IgD-negative memory B cell (primary cell): Measurements from ENCODE around the gene LONP1. TPM values are rescaled to one million over a fixed set of nuclear protein-coding genes. Genes with fewer than 3 reads are reported as not detected.

ENCODE experiments used
- H3K27ac Mint-ChIP-seq, 3 donors: one replicate each; pipeline ENCODE4 v1.8.0; 2020 to 2022; ENCODE audit warnings: mild to moderate bottlenecking in 3 of 3, mixed read lengths in 3 of 3, moderate library complexity in 1 of 3
- H3K27me3 Mint-ChIP-seq: one replicate; pipeline ENCODE4 v1.8.0; 2021; ENCODE audit warnings: mixed read lengths
- H3K36me3 Mint-ChIP-seq: one replicate; pipeline ENCODE4 v1.8.0; 2020; ENCODE audit warnings: mild to moderate bottlenecking, mixed read lengths
- H3K4me1 Mint-ChIP-seq, 3 donors: one replicate each; pipeline ENCODE4 v1.8.0; 2020 to 2022; ENCODE audit warnings: mixed read lengths in 3 of 3, mild to moderate bottlenecking in 1 of 3
- H3K4me3 Mint-ChIP-seq, 4 donors: one replicate each; pipeline ENCODE4 v1.8.0; 2020 to 2022; ENCODE audit warnings: mild to moderate bottlenecking in 4 of 4, mixed read lengths in 4 of 4, moderate library complexity in 3 of 4
- H3K9me3 Mint-ChIP-seq, 3 donors: one replicate each; pipeline ENCODE4 v1.8.0; 2020 to 2021; ENCODE audit warnings: mixed read lengths in 3 of 3, mild to moderate bottlenecking in 1 of 3
- polyA plus RNA-seq: library from polyadenylated mRNA; unstranded; fragments of 300-500 nt; fragmentation: Illumina TruSeq; gene quantifications from one replicate; pipeline ENCODE4 v1.2.3, GENCODE V29; 2021

LONP1 gene
- polyA plus RNA-seq, 1 donor from 2014 or later: 38.5 TPM

DNA sequence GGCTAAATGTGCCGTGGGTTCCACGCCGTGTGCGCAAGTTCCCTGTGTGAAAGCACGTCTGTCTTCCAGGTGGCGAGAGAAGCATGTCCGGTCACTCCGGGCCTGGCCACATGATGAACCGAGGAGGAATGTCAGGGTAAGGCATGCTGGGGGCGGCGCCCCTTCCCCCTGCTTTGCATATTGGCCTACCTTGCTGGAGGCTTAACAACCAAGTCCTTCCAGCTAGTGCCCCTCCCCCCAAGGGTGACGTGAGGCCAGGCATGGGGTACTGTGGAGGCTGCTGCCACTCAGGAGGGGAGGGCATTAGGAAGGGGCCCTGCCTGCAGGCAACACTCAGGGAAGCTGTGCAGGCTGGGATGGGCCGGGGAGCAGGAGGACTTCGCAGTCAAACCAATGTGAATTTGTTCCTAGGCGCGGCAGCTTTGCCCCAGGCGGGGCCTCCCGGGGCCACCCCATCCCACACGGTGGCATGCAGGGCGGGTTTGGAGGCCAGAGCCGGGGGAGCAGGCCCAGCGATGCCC lies 52.1 kb downstream of the LONP1 start:
- no peak overlapping the region for H3K4me3 Mint-ChIP-seq
- no peaks in the 10 kb centered on the region for H3K27me3 Mint-ChIP-seq
- no peaks in the 10 kb centered on the region for H3K9me3 Mint-ChIP-seq
- no peaks in the 10 kb centered on the region for H3K36me3 Mint-ChIP-seq
- H3K4me1 Mint-ChIP-seq: peaks cover 0 to 3% (median 0%) of the 10 kb centered on the region in 3 donors
- H3K27ac Mint-ChIP-seq: peak overlapping the region in 2 of 3 donors; percentile 1 to 45

DNA sequence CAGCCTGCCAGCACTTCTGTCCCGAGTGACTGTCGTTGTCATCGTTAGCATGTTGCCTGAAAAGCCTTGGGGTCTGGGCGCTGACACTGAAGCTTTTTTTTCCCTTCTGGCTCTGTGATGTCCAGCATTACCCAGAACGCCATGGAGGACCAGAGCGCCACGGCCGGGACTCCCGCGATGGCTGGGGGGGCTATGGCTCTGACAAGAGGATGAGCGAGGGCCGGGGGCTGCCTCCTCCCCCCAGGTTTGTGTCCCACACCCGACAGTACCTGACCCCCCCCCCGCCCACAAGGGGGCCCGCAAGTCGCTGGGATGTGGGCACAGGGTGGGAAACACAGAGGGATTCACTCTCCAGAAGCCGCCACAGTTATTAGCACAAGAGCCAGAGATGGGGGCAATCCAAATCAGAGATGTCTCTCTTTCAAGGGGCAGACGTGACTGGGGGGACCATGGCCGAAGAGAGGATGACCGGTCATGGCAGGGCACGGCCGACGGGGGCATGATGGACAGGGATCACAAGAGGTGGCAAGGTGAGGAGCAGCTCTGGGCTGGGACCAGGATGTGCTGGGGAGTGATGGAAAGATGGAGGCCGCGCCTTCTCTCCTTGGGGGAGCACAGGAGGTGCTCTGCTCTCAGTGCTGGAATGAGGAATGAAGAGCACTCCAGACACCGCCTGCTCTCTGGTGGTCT lies 52.9 kb downstream of the LONP1 start:
- Mint-ChIP-seq H3K9me3 (no peaks in the 10 kb centered on the region), H3K36me3 (no peaks in the 10 kb centered on the region), H3K4me3 (peak overlapping the region in 1 of 4 donors; percentile 9), H3K4me1 (peaks cover 0 to 3% (median 0%) of the 10 kb centered on the region in 3 donors), H3K27ac (peak overlapping the region in 1 of 3 donors; percentile 45), H3K27me3 (no peaks in the 10 kb centered on the region)

DNA sequence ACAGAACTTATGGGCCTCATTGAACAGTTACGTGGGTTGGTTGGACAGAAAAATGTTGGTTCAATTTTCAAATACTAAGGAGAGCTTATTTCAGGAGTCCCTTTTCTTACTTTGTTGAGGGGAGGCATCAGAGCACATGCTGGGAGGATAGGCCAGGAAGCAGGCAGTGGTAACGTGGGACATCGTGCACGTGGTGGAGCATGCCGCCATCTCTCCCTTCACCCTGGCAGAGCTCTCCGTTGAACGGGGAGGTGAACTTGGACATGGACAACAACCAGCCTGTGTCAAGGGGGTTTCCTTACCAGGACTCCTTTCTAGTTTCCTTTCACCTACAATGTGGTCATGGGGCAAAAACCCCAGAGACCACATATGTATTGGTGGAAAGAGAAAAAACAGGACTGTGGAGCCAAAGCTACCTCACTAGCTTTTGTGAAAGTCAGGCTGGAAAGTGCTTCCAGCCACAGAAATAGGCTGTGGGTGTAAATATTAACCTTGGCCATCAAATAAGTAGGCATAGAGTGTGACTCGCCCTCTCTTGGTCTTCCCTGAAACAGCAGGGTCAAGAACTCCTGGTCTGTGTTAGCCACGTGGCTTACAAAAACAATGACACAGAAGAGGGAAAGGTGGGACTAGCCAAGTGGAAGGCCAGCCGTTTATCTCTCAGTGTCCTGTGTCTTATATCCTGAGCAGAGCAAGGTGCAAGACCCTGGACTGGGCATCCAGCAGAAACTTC lies 54.0 kb downstream of the LONP1 start:
- H3K27ac Mint-ChIP-seq: peak overlapping the region in 1 of 3 donors; percentile 23
- H3K36me3 Mint-ChIP-seq: no peaks in the 10 kb centered on the region
- H3K4me3 Mint-ChIP-seq: peak overlapping the region in 1 of 4 donors; percentile 29
- no peaks in the 10 kb centered on the region for H3K27me3 Mint-ChIP-seq
- H3K9me3 Mint-ChIP-seq: no peaks in the 10 kb centered on the region
- peaks cover 0 to 3% (median 0%) of the 10 kb centered on the region in 3 donors for H3K4me1 Mint-ChIP-seq

DNA sequence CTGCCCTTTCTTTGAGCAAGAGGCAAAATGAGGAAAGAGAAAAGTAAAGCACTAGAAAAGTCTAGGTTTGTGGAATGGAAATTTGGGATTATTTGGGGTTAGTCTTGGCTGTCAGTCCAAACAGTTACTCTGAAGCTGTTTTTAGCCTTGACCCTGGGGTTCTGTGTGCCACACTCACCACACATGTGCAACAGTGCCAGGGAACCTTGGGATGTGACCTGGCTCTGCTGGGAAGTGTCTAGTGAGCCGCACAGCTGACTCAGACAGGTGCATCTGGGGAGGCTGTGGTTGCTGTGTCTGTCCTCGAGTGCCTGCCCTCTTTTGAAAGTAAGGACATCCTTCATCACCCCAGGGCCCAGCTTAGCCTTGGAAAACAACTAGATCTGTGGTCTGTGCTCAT lies 55.4 kb downstream of the LONP1 start:
- Mint-ChIP-seq H3K9me3 (no peaks in the 10 kb centered on the region), H3K36me3 (no peaks in the 10 kb centered on the region), H3K27me3 (no peaks in the 10 kb centered on the region), H3K27ac (no peak overlapping the region), H3K4me1 (peaks cover 0 to 3% (median 0%) of the 10 kb centered on the region in 3 donors), H3K4me3 (no peak overlapping the region)

DNA sequence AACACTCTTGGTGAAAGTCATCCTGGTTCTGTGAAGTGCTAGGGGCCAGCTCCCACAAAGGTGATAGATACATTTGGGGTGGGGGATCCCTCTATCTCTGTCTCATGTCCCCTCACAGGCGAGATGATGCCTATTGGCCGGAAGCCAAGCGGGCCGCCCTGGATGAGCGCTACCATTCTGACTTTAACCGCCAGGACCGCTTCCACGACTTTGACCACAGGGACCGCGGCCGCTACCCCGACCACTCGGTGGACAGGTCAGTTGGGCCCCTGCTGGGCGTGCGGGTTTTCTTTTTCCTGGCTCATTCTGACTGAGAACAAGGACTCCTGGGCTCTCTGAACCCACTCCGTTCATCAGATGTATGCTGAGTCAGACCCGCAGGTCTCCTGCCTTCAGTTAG lies 56.0 kb downstream of the LONP1 start:
- Mint-ChIP-seq H3K27me3 (no peaks in the 10 kb centered on the region), H3K4me3 (no peak overlapping the region), H3K27ac (no peak overlapping the region), H3K4me1 (peaks cover 0 to 3% (median 0%) of the 10 kb centered on the region in 3 donors), H3K36me3 (no peaks in the 10 kb centered on the region), H3K9me3 (no peaks in the 10 kb centered on the region)

DNA sequence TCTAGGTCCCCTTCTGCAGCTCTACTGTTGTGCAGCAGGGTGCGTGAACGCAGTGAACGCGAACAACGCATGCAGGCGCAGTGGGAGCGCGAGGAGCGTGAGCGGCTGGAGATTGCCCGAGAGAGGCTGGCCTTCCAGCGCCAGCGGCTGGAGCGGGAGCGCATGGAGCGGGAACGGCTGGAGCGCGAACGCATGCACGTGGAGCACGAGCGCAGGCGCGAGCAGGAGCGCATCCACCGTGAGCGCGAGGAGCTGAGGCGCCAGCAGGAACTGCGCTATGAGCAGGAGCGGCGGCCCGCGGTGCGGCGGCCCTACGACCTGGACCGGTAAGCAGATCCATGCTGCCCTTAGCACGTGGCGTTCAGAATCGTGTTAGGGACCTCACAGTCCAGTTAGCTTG lies 58.5 kb downstream of the LONP1 start:
- H3K36me3 Mint-ChIP-seq: peaks cover 5% of the 10 kb centered on the region
- peaks cover 0 to 4% (median 0%) of the 10 kb centered on the region in 3 donors for H3K4me1 Mint-ChIP-seq
- H3K27me3 Mint-ChIP-seq: no peaks in the 10 kb centered on the region
- peak overlapping the region in 2 of 3 donors; percentile 31 to 45 for H3K27ac Mint-ChIP-seq
- H3K9me3 Mint-ChIP-seq: no peaks in the 10 kb centered on the region
- no peak overlapping the region for H3K4me3 Mint-ChIP-seq

DNA sequence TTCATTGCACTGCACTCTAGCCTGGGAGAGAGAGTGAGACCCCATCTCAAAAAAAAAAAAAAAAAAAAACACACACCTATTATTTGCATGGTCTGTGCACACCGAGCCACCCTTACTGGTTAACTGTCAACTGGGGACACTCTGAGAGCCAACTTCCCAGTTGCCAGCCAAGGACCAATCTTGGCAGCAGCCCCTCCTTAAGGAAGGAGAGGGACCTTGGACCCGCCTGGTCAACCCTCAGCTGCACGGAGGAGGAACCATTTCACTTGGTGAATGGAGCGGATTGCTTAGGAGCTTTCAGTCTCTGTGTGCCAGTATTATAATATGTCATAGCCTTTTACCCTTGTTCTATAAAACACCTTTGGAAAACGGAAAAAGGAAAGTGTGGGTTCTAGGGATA lies 64.5 kb downstream of the LONP1 start:
- Mint-ChIP-seq H3K27ac (no peak overlapping the region), H3K4me1 (peaks cover 0 to 4% (median 0%) of the 10 kb centered on the region in 3 donors), H3K27me3 (no peaks in the 10 kb centered on the region), H3K9me3 (no peaks in the 10 kb centered on the region), H3K4me3 (no peak overlapping the region), H3K36me3 (peaks cover 7% of the 10 kb centered on the region)

DNA sequence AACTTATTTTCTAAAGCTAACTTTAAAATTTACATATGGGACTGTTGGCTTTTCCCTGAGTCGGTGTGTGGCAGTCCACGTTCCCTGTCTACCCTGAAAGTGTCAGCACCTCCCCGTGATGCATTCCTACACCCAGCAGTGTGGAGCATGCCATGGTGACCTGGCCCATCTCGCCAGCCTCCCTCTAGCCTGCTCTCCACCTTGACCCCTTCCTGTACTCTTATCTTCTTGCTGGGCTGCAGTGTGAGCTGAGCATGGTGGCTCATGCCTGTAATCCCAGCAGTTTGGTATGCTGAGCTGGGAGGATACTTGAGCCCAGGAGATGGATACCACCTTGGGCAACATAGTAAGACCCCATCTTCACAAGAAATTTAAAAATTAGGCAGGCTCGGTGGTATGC lies 65.0 kb downstream of the LONP1 start:
- no peak overlapping the region for H3K27ac Mint-ChIP-seq
- H3K9me3 Mint-ChIP-seq: no peaks in the 10 kb centered on the region
- H3K36me3 Mint-ChIP-seq: peaks cover 7% of the 10 kb centered on the region
- H3K27me3 Mint-ChIP-seq: no peaks in the 10 kb centered on the region
- peaks cover 0 to 4% (median 0%) of the 10 kb centered on the region in 3 donors for H3K4me1 Mint-ChIP-seq
- no peak overlapping the region for H3K4me3 Mint-ChIP-seq

DNA sequence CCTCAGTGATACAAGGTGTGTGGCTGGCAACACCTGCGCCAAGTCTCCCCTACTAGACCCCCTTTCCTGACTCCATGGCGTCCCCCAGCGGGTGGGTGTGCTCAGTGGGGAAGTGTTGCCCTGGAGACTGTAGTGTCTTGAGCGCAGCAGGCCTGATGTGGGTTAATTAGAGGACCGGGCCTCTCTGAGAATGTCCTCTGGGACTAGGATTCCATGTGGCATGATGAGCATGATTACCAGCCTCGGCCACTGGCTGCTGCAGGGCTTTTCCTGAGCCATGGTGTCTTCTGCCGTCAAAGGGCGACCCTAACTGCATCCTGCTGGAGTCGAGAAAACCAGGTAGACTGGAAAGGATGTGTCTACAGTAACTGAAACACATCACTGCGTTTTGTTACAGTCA lies 67.7 kb downstream of the LONP1 start:
- H3K4me1 Mint-ChIP-seq: peaks cover 0 to 4% (median 2%) of the 10 kb centered on the region in 3 donors
- H3K9me3 Mint-ChIP-seq: no peaks in the 10 kb centered on the region
- no peak overlapping the region for H3K27ac Mint-ChIP-seq
- H3K36me3 Mint-ChIP-seq: peaks cover 9% of the 10 kb centered on the region
- no peak overlapping the region for H3K4me3 Mint-ChIP-seq
- no peaks in the 10 kb centered on the region for H3K27me3 Mint-ChIP-seq

DNA sequence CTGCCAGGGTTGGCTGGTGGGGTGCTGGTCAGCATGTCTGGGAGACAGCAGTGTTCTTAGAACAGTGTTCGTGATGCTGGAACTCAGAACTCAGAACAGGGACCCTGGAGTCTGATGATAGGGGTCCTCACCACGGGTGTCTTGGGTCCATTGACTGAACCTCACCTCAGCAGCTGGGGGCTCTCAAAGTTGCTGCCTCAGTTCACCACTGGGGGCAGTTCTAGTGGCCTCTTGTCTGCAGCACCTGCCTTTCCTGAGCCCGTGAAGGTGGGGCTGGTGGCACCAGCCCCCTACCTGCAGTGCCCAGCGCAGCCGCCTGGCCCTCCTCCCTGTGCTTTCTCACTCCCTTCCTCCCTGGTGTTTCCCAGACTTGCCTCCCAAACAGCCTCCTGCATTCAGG lies 68.6 kb downstream of the LONP1 start:
- H3K4me1 Mint-ChIP-seq: peaks cover 0 to 4% (median 2%) of the 10 kb centered on the region in 3 donors
- H3K9me3 Mint-ChIP-seq: no peaks in the 10 kb centered on the region
- H3K27ac Mint-ChIP-seq: peak overlapping the region in 1 of 3 donors; percentile 23
- H3K27me3 Mint-ChIP-seq: no peaks in the 10 kb centered on the region
- H3K4me3 Mint-ChIP-seq: no peak overlapping the region
- peaks cover 9% of the 10 kb centered on the region for H3K36me3 Mint-ChIP-seq

DNA sequence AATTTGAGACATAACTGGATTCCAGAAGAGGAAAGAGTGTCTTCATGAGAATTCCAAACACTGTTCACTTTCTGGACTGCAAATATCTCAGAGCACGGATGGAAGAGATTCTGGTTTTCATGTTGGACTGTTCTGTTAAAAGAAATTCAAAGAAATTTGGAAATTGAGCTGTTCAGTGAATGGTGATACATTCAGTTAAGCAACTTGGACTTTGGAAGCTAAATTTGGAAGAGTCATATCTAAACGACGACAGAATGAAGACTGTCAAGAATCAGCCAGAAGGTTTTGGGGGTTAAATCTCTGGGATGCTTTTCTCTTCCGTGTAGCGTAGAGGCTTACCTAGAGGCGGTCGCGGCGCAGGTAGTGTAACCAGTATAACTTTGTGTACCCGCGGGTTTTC lies 71.5 kb downstream of the LONP1 start:
- H3K27me3 Mint-ChIP-seq: no peaks in the 10 kb centered on the region
- no peak overlapping the region for H3K4me3 Mint-ChIP-seq
- no peak overlapping the region for H3K27ac Mint-ChIP-seq
- peaks cover 8% of the 10 kb centered on the region for H3K36me3 Mint-ChIP-seq
- H3K9me3 Mint-ChIP-seq: no peaks in the 10 kb centered on the region
- peaks cover 7 to 14% (median 7%) of the 10 kb centered on the region in 3 donors for H3K4me1 Mint-ChIP-seq

DNA sequence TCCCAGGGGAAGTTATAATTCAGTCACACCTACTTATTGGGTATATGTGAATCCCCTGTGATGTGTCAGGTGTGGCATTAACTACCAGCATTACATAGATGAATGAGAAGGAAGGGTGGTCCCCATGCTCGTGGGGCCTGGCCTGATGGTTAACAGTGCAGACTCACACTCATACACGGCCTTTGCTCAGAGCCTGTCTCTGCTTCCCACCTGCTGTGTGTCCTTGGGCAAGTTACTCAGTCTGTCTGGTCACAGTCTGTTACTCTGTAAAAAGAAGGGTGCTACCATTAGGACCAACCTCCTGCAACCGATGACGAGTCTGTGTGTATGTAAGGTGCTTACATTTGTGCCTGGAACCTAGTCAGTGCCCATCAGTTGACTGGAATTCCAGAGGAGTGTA lies 73.2 kb downstream of the LONP1 start:
- H3K27me3 Mint-ChIP-seq: no peaks in the 10 kb centered on the region
- no peaks in the 10 kb centered on the region for H3K9me3 Mint-ChIP-seq
- no peak overlapping the region for H3K4me3 Mint-ChIP-seq
- peaks cover 8% of the 10 kb centered on the region for H3K36me3 Mint-ChIP-seq
- H3K4me1 Mint-ChIP-seq: peaks cover 7 to 14% (median 7%) of the 10 kb centered on the region in 3 donors
- H3K27ac Mint-ChIP-seq: peak overlapping the region in 1 of 3 donors; percentile 59

DNA sequence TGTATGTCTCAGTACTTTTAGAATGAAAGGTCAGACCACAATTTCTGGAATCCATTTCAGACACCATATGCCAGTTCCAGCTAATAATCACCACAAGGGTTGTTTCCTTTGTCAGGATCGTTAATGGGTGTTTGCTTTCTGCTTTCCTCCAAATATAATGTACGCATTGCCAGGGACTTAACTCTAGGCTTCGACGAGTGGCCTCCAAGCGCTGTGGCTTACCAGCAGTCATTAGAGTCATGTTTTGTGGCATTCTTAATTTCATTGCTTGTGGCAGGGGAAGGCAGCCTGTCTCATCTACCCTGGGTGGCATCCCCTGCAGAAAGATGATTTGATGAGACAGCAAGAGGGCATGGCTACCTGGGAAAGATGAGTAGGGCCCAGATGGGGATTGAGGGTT lies 74.5 kb downstream of the LONP1 start:
- H3K9me3 Mint-ChIP-seq: no peaks in the 10 kb centered on the region
- no peaks in the 10 kb centered on the region for H3K27me3 Mint-ChIP-seq
- H3K4me1 Mint-ChIP-seq: peaks cover 10 to 19% (median 10%) of the 10 kb centered on the region in 3 donors
- H3K4me3 Mint-ChIP-seq: no peak overlapping the region
- peaks cover 10% of the 10 kb centered on the region for H3K36me3 Mint-ChIP-seq
- no peak overlapping the region for H3K27ac Mint-ChIP-seq

DNA sequence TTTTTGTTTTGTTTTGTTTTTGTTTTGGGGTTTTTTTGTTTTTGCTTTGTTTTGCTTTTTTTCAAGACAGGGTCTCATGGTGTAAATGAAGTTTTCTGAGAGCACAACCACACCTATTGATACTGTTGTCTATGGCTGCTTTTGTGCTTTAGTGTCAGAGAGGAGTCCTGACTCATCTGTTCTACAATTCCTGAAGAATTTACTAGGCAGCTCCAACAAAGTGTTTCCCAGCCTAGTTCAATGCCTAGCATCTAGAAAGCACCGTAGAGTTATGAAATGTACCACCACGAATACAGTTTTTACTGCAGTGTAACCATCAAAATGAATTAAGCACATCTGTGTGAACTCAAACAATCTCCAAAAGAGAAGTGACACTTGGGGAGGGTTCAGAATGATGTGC lies 75.9 kb downstream of the LONP1 start:
- H3K4me1 Mint-ChIP-seq: peaks cover 12 to 19% (median 12%) of the 10 kb centered on the region in 3 donors
- H3K27ac Mint-ChIP-seq: peak overlapping the region in 1 of 3 donors; percentile 71

DNA sequence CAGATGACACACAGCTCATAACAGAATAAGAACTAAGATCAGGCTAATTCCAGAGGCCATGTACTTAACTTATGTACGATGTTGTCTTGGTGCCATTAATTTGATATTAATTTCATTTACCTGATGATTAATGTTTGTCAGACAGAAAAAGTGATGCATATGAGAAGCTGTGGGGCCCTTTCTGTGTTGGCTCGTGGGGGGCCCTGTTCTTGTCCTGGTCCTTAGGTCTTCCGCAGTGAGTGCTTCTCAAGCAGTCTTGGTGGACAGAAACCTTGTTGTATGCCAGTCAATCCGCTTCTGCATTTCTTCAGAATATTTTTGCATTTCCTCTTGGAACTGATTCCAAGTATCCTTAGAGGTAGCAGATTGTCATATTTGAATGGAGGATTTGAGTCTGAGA lies 76.9 kb downstream of the LONP1 start:
- Mint-ChIP-seq H3K36me3 (peaks cover 7% of the 10 kb centered on the region), H3K27me3 (no peaks in the 10 kb centered on the region), H3K9me3 (no peaks in the 10 kb centered on the region), H3K27ac (peak overlapping the region in 1 of 3 donors; percentile 71), H3K4me1 (peaks cover 12 to 16% (median 12%) of the 10 kb centered on the region in 3 donors), H3K4me3 (no peak overlapping the region)

More for the DNA sequence above, 75.9 kb downstream of the LONP1 start:
- no peak overlapping the region for H3K4me3 Mint-ChIP-seq
- no peaks in the 10 kb centered on the region for H3K27me3 Mint-ChIP-seq
- H3K9me3 Mint-ChIP-seq: no peaks in the 10 kb centered on the region
- peaks cover 10% of the 10 kb centered on the region for H3K36me3 Mint-ChIP-seq
